ENCODE results near the gene GRAMD1B.

GRCh38 chr11:123458501-123458900 lies 28.4 kb downstream of the GRAMD1B start:
- TF ChIP-seq, protein P1, sequence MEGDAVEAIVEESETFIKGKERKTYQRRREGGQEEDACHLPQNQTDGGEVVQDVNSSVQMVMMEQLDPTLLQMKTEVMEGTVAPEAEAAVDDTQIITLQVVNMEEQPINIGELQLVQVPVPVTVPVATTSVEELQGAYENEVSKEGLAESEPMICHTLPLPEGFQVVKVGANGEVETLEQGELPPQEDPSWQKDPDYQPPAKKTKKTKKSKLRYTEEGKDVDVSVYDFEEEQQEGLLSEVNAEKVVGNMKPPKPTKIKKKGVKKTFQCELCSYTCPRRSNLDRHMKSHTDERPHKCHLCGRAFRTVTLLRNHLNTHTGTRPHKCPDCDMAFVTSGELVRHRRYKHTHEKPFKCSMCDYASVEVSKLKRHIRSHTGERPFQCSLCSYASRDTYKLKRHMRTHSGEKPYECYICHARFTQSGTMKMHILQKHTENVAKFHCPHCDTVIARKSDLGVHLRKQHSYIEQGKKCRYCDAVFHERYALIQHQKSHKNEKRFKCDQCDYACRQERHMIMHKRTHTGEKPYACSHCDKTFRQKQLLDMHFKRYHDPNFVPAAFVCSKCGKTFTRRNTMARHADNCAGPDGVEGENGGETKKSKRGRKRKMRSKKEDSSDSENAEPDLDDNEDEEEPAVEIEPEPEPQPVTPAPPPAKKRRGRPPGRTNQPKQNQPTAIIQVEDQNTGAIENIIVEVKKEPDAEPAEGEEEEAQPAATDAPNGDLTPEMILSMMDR (IDR thresholded peaks at IDR 0.05): no peak
- TF ChIP-seq POLR2A (IDR thresholded peaks at IDR 0.05) (no peak), POLR2AphosphoS5 (IDR thresholded peaks at IDR 0.05) (no peak)

Measured in breast epithelium (tissue), 3 donors.